ENCODE results near the gene SPON1. TPM values are rescaled to one million over a fixed set of nuclear protein-coding genes. Genes with fewer than 3 reads are reported as not detected.

Gene SPON1
- total and polyA plus RNA-seq, 11 donors = 1.6 to 20.0 (median 6.8) TPM

GRCh38 chr11:14110629-14111028 lies 148.1 kb downstream of the SPON1 start:
- no peaks in the 10 kb centered on the region for H3K9me3 ChIP-seq
- peaks cover 0 to 22% (median 1%) of the 10 kb centered on the region in 12 donors for H3K4me1 ChIP-seq
- no peaks in the 10 kb centered on the region for H3K27me3 ChIP-seq
- H3K4me3 ChIP-seq = no peak overlapping the region
- no peak overlapping the region for H3K27ac ChIP-seq
- intact Hi-C loops (cut with DNase I) = no loop called here
- 34 to 55% (median 39%) methylated on average over 2 of the region's 2 CpGs for WGBS, 4 donors
- H3K36me3 ChIP-seq = no peaks in the 10 kb centered on the region
- DNase-seq (no peak), ATAC-seq (no peak)
- no peak for TF ChIP-seq POLR2A (IDR thresholded peaks at IDR 0.05)
- TF ChIP-seq CTCF (IDR thresholded peaks at IDR 0.05) = no peak

GRCh38 chr11:14111496-14111895 lies 149.0 kb downstream of the SPON1 start:
- H3K27me3 ChIP-seq = no peaks in the 10 kb centered on the region
- peaks cover 0 to 22% (median 1%) of the 10 kb centered on the region in 12 donors for H3K4me1 ChIP-seq
- H3K36me3 ChIP-seq = no peaks in the 10 kb centered on the region
- TF ChIP-seq POLR2A (IDR thresholded peaks at IDR 0.05) (no peak), CTCF (IDR thresholded peaks at IDR 0.05) (no peak)
- H3K9me3 ChIP-seq = no peaks in the 10 kb centered on the region
- intact Hi-C loops (cut with DNase I) = no loop called here
- H3K4me3 ChIP-seq = no peak overlapping the region
- WGBS, 4 donors = 49 to 91% (median 60%) methylated on average over 2 of the region's 2 CpGs
- no peak overlapping the region for H3K27ac ChIP-seq
- ATAC-seq (no peak), DNase-seq (no peak)

GRCh38 chr11:14112721-14113120 lies 150.2 kb downstream of the SPON1 start:
- no peaks in the 10 kb centered on the region for H3K27me3 ChIP-seq
- H3K27ac ChIP-seq = no peak overlapping the region
- intact Hi-C loops (cut with DNase I) = no loop called here
- no peaks in the 10 kb centered on the region for H3K36me3 ChIP-seq
- 96 to 98% (median 97%) methylated on average over 2 of the region's 2 CpGs for WGBS, 4 donors
- H3K4me1 ChIP-seq = peaks cover 0 to 22% (median 1%) of the 10 kb centered on the region in 12 donors
- no peaks in the 10 kb centered on the region for H3K9me3 ChIP-seq
- ATAC-seq (no peak), DNase-seq (no peak)
- no peak for TF ChIP-seq CTCF (IDR thresholded peaks at IDR 0.05)
- no peak for TF ChIP-seq POLR2A (IDR thresholded peaks at IDR 0.05)
- H3K4me3 ChIP-seq = no peak overlapping the region

GRCh38 chr11:14114269-14114668 lies 151.7 kb downstream of the SPON1 start:
- Histone ChIP-seq H3K4me3 (no peak overlapping the region), H3K36me3 (no peaks in the 10 kb centered on the region), H3K27me3 (no peaks in the 10 kb centered on the region), H3K4me1 (peaks cover 0 to 22% (median 1%) of the 10 kb centered on the region in 12 donors), H3K9me3 (no peaks in the 10 kb centered on the region), H3K27ac (peak overlapping the region in 4 of 12 donors; percentile 19 to 54 (median 36))
- peak; percentile 73 to 90 (median 82) for ATAC-seq
- 14 to 29% (median 22%) methylated on average over 1 of the region's 1 CpG for WGBS, 4 donors
- DNase-seq = peak in 1 of 5 donors; percentile 12
- intact Hi-C loops (cut with DNase I) = no loop called here
- TF ChIP-seq POLR2A (IDR thresholded peaks at IDR 0.05) = no peak
- no peak for TF ChIP-seq CTCF (IDR thresholded peaks at IDR 0.05)

Data from heart left ventricle (tissue), 16 donors.